ENCODE measurements around the gene OR14J1. TPM values are rescaled to one million over a fixed set of nuclear protein-coding genes. Genes with fewer than 3 reads are reported as not detected.
"Not testable (repeated sequence)": the region's sequence is repeated elsewhere in the genome, so short reads cannot be mapped to it uniquely, and the experiment has no call there.

The OR14J1 gene
- total RNA-seq, 1 donor from 2014 or later, result not detected

DNA sequence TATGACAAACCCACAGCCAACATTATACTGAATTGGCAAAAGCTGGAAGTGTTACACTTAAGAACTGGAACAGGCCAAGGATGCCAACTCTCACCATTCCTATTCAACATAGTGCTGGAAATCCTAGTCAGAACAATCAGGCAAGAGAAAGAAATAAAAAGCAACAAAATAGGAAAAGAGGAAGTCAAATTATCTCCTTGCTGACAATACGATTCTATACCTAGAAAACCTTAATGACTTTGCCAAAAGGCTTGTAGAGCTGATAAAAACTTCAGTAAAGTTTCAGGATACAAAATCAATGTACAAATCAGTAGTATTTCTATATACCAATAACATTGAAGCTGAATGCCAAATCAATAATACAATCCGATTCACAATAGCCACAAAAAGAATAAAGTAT, 34.8 kb downstream of the OR14J1 start:
- no peaks in the 10 kb centered on the region for H3K4me1 ChIP-seq
- no peaks in the 10 kb centered on the region for H3K9me3 ChIP-seq
- H3K4me3 ChIP-seq, result no peak overlapping the region
- DNase-seq, result no peak
- intact Hi-C loops (cut with DNase I), result no loop called here
- H3K27me3 ChIP-seq, result no peaks in the 10 kb centered on the region
- TF ChIP-seq, protein P1, sequence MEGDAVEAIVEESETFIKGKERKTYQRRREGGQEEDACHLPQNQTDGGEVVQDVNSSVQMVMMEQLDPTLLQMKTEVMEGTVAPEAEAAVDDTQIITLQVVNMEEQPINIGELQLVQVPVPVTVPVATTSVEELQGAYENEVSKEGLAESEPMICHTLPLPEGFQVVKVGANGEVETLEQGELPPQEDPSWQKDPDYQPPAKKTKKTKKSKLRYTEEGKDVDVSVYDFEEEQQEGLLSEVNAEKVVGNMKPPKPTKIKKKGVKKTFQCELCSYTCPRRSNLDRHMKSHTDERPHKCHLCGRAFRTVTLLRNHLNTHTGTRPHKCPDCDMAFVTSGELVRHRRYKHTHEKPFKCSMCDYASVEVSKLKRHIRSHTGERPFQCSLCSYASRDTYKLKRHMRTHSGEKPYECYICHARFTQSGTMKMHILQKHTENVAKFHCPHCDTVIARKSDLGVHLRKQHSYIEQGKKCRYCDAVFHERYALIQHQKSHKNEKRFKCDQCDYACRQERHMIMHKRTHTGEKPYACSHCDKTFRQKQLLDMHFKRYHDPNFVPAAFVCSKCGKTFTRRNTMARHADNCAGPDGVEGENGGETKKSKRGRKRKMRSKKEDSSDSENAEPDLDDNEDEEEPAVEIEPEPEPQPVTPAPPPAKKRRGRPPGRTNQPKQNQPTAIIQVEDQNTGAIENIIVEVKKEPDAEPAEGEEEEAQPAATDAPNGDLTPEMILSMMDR (IDR thresholded peaks at IDR 0.05), result no peak
- no peak for ATAC-seq
- H3K27ac ChIP-seq, result no peak overlapping the region
- no peaks in the 10 kb centered on the region for H3K36me3 ChIP-seq

DNA sequence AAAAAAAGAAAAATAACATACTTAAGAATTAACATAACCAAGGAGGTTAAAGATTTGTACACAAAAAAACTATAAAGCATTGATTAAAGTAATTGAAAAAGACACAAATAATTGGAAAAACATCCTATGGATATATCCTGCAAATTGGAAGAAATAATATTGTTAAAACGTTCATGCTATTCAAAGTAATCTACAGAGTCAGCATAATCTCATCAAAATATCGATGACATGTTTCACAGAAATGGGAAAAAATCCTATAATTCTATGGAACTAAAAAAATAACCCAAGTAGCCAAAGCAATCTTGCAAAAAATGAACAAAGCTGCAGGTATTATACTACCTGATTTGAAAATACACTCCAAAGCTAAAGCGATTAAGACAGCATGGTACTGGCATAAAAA, 43.9 kb downstream of the OR14J1 start:
- no peak for DNase-seq
- Histone ChIP-seq H3K9me3 (no peaks in the 10 kb centered on the region), H3K27me3 (no peaks in the 10 kb centered on the region), H3K4me3 (no peak overlapping the region), H3K27ac (no peak overlapping the region), H3K4me1 (no peaks in the 10 kb centered on the region), H3K36me3 (no peaks in the 10 kb centered on the region)
- intact Hi-C loops (cut with DNase I), result no loop called here
- ATAC-seq, result no peak
- TF ChIP-seq, protein P1 (IDR thresholded peaks at IDR 0.05), result no peak

DNA sequence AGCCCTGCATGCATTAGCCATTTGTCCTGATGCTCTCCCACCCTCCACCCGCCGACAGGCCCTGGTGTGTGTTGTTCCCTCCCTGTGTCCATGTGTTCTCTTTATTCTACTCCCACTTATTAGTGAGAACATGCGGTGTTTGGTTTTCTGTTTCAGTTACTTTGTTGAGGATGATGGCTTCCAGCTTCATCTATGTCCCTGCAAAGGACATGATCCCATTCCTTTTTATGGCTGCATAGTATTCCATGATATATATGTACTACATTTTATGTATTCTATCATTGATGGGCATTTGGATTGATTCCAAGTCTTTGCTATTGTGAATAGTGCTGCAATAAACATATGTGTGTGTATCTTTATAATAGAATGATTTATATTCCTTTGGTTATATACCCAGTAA, 47.8 kb downstream of the OR14J1 start:
- H3K36me3 ChIP-seq; H3K4me3 ChIP-seq; ATAC-seq; H3K9me3 ChIP-seq; H3K4me1 ChIP-seq; intact Hi-C loops (cut with DNase I); H3K27me3 ChIP-seq; DNase-seq; H3K27ac ChIP-seq: not testable (repeated sequence)

DNA sequence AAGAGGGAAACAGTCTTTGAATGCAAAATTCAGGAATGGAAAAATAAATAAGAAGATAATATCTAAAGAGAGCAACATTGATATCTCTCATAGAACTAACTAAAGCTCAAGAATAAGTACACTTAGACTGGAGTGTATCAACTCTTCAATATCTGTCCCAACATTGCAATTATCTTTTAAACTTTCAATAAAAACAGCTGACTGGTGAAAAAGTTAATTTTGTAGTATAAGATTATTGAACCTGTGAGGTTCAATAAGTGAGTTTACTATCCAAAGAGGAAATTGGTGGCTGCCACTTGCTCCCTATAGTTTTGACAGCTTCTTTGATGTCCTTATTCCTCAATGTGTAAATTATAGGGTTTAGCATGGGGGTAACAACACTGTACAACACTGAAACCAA, 53.5 kb downstream of the OR14J1 start:
- no peak overlapping the region for H3K4me3 ChIP-seq
- H3K9me3 ChIP-seq, result no peaks in the 10 kb centered on the region
- no peak for DNase-seq
- no peaks in the 10 kb centered on the region for H3K36me3 ChIP-seq
- no peak overlapping the region for H3K27ac ChIP-seq
- intact Hi-C loops (cut with DNase I), result no loop called here
- no peaks in the 10 kb centered on the region for H3K4me1 ChIP-seq
- H3K27me3 ChIP-seq, result no peaks in the 10 kb centered on the region
- ATAC-seq, result no peak
- TF ChIP-seq, protein P1 (IDR thresholded peaks at IDR 0.05), result no peak

DNA sequence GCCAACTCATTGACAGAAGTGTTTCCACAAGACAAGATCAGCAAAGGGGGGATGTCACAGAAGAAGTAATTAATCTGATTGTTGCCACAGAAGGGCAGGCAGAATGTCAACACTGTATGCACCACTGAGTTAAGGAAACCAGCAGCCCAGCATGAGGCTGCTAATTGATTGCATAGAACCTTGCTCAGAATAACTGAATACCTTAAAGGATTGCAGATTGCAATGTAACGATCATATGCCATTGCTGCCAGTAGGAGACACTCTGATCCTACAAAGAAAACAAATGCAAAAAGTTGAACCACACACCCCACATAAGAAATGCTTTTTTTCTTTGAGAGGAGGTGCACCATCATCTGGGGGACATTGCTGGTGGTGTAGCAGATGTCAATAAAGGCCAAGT, 54.1 kb downstream of the OR14J1 start:
- intact Hi-C loops (cut with DNase I), result no loop called here
- no peak for DNase-seq
- ATAC-seq, result no peak
- Histone ChIP-seq H3K36me3 (no peaks in the 10 kb centered on the region), H3K4me3 (no peak overlapping the region), H3K27me3 (no peaks in the 10 kb centered on the region), H3K4me1 (no peaks in the 10 kb centered on the region), H3K27ac (no peak overlapping the region), H3K9me3 (no peaks in the 10 kb centered on the region)
- TF ChIP-seq, protein P1 (IDR thresholded peaks at IDR 0.05), result no peak

Other genes with a start within 250 kb of the OR14J1 start
- not detected for gene OR2B3, start 214.4 kb upstream of the OR14J1 start, total RNA-seq
- gene OR2J1, start 202.2 kb upstream of the OR14J1 start, total RNA-seq, result not detected
- gene OR2J3, start 193.6 kb upstream of the OR14J1 start, total RNA-seq, result not detected
- gene OR2J2, start 130.8 kb upstream of the OR14J1 start, total RNA-seq, result not detected
- gene OR5V1, start 67.2 kb downstream of the OR14J1 start, total RNA-seq, result not detected
- not detected for gene OR12D3, start 73.6 kb downstream of the OR14J1 start, total RNA-seq
- not detected for gene OR12D2, start 93.9 kb downstream of the OR14J1 start, total RNA-seq
- not detected for gene OR12D1, start 113.2 kb downstream of the OR14J1 start, total RNA-seq
- gene OR10C1, start 137.6 kb downstream of the OR14J1 start, total RNA-seq, result not detected
- gene OR11A1, start 155.4 kb downstream of the OR14J1 start, total RNA-seq, result not detected
- not detected for gene OR2H1, start 155.5 kb downstream of the OR14J1 start, total RNA-seq
- 0.64 TPM for gene MAS1L, start 186.3 kb downstream of the OR14J1 start, total RNA-seq

Data from upper lobe of right lung (tissue), 1 donor.